Activated CD4-positive, alpha-beta memory T cell treated with anti-CD3 and anti-CD28 coated beads for 36 hours (primary cell): Measurements from ENCODE around the gene FAM174B. TPM values are rescaled to one million over a fixed set of nuclear protein-coding genes. Genes with fewer than 3 reads are reported as not detected.

ENCODE experiments used
- CTCF ChIA-PET: fragments of 350-600 bp; sonication (Branson Sonifier 250); formaldehyde crosslinking; loops from one replicate; lab custom pipeline; 2021; ENCODE audit warnings: antibody characterized with exemption, inconsistent platforms; lab: Charles Lee
- POLR2A ChIA-PET: fragments of 350-600 bp; sonication (Branson Sonifier 250); formaldehyde crosslinking; loops from one replicate; lab custom pipeline; 2021; ENCODE audit warnings: antibody characterized with exemption; lab: Charles Lee
- DNase-seq: peaks from one replicate; pipeline ENCODE4 v3.0.0-alpha.2; 2020
- H3K27ac Mint-ChIP-seq: one replicate; pipeline ENCODE4 v1.8.0; 2021; ENCODE audit warnings: mixed read lengths
- H3K27me3 Mint-ChIP-seq: one replicate; pipeline ENCODE4 v1.8.0; 2021; ENCODE audit warnings: mixed read lengths
- H3K36me3 Mint-ChIP-seq: one replicate; pipeline ENCODE4 v1.8.0; 2021; ENCODE audit warnings: mixed read lengths
- H3K4me1 Mint-ChIP-seq: one replicate; pipeline ENCODE4 v1.8.0; 2021; ENCODE audit warnings: low read depth, mixed read lengths
- H3K4me3 Mint-ChIP-seq: one replicate; pipeline ENCODE4 v1.8.0; 2021; ENCODE audit warnings: mild to moderate bottlenecking, mixed read lengths
- H3K9me3 Mint-ChIP-seq: one replicate; pipeline ENCODE4 v1.8.0; 2021; ENCODE audit warnings: mixed read lengths
- intact Hi-C: fragments of 100-400 bp; cut with micrococcal nuclease; formaldehyde crosslinking; loops from one replicate; pipeline ENCODE4 v1.15.1; 2023
- total RNA-seq, 2 experiments: library from RNA; stranded (reverse); gene quantifications; one replicate each; pipeline ENCODE4 v1.2.3, GENCODE V29; 2021

Gene FAM174B
- total RNA-seq, 2 experiments from 2014 or later = 5.0 to 7.7 TPM

GRCh38 chr15:92650966-92651365, 4.6 kb downstream of the FAM174B start:
- H3K9me3 Mint-ChIP-seq = no peaks in the 10 kb centered on the region
- CTCF ChIA-PET = interaction anchor here (0.6 kb wide), 1 partner anchor 103 kb away, joined by 3 read pairs; no protein-coding TSS in a partner anchor
- peaks cover 24% of the 10 kb centered on the region for H3K27me3 Mint-ChIP-seq
- no peak for DNase-seq
- POLR2A ChIA-PET = no interaction called here
- intact Hi-C loops = no loop called here
- peaks cover 10% of the 10 kb centered on the region for H3K4me1 Mint-ChIP-seq
- H3K36me3 Mint-ChIP-seq = no peaks in the 10 kb centered on the region
- no peak overlapping the region for H3K27ac Mint-ChIP-seq
- no peak overlapping the region for H3K4me3 Mint-ChIP-seq

GRCh38 chr15:92650256-92650655, 5.3 kb downstream of the FAM174B start:
- Mint-ChIP-seq H3K9me3 (no peaks in the 10 kb centered on the region), H3K4me3 (no peak overlapping the region), H3K27me3 (peaks cover 23% of the 10 kb centered on the region), H3K27ac (no peak overlapping the region), H3K4me1 (peaks cover 8% of the 10 kb centered on the region), H3K36me3 (no peaks in the 10 kb centered on the region)
- ChIA-PET CTCF (interaction anchor here (0.6 kb wide), 1 partner anchor 102 kb away, joined by 3 read pairs; no protein-coding TSS in a partner anchor), POLR2A (no interaction called here)
- intact Hi-C loops = no loop called here
- no peak for DNase-seq

- Mint-ChIP-seq H3K27me3 (peaks cover 10% of the 10 kb centered on the region), H3K4me1 (no peaks in the 10 kb centered on the region), H3K27ac (no peak overlapping the region), H3K9me3 (no peaks in the 10 kb centered on the region), H3K36me3 (no peaks in the 10 kb centered on the region), H3K4me3 (no peak overlapping the region)
- intact Hi-C loops = no loop called here
- CTCF ChIA-PET = interaction anchor here (1.2 kb wide), 1 partner anchor 15 kb away, joined by 3 read pairs; no protein-coding TSS in a partner anchor
- no peak for DNase-seq
- POLR2A ChIA-PET = no interaction called here
Measured at GRCh38 chr15:92648190-92648875, 7.2 kb downstream of the FAM174B start.

- Mint-ChIP-seq H3K27me3 (peaks cover 9% of the 10 kb centered on the region), H3K36me3 (no peaks in the 10 kb centered on the region), H3K4me3 (no peak overlapping the region), H3K9me3 (peaks cover under 1% of the 10 kb centered on the region), H3K4me1 (no peaks in the 10 kb centered on the region), H3K27ac (no peak overlapping the region)
- intact Hi-C loops = no loop called here
- POLR2A ChIA-PET = no interaction called here
- CTCF ChIA-PET = interaction anchor here (1.2 kb wide), 1 partner anchor 14 kb away, joined by 3 read pairs; no protein-coding TSS in a partner anchor
- DNase-seq = no peak
Measured at GRCh38 chr15:92647467-92648163, 8.0 kb downstream of the FAM174B start.

- H3K4me3 Mint-ChIP-seq = no peak overlapping the region
- intact Hi-C loops = no loop called here
- peaks cover 1% of the 10 kb centered on the region for H3K36me3 Mint-ChIP-seq
- ChIA-PET POLR2A (no interaction called here), CTCF (no interaction called here)
- no peaks in the 10 kb centered on the region for H3K4me1 Mint-ChIP-seq
- H3K27me3 Mint-ChIP-seq = peaks cover 3% of the 10 kb centered on the region
- no peak overlapping the region for H3K27ac Mint-ChIP-seq
- no peak for DNase-seq
- H3K9me3 Mint-ChIP-seq = peaks cover 3% of the 10 kb centered on the region
Measured at GRCh38 chr15:92646216-92646615, 9.4 kb downstream of the FAM174B start.

- ChIA-PET CTCF (no interaction called here), POLR2A (no interaction called here)
- H3K27ac Mint-ChIP-seq = no peak overlapping the region
- H3K27me3 Mint-ChIP-seq = peaks cover 1% of the 10 kb centered on the region
- peaks cover 1% of the 10 kb centered on the region for H3K36me3 Mint-ChIP-seq
- no peaks in the 10 kb centered on the region for H3K4me1 Mint-ChIP-seq
- intact Hi-C loops = no loop called here
- no peak overlapping the region for H3K4me3 Mint-ChIP-seq
- H3K9me3 Mint-ChIP-seq = peaks cover 6% of the 10 kb centered on the region
- no peak for DNase-seq
Measured at GRCh38 chr15:92645731-92646130, 9.8 kb downstream of the FAM174B start.

GRCh38 chr15:92645051-92645631, 10.4 kb downstream of the FAM174B start:
- CTCF ChIA-PET = no interaction called here
- intact Hi-C loops = no loop called here
- POLR2A ChIA-PET = no interaction called here
- Mint-ChIP-seq H3K9me3 (peaks cover 6% of the 10 kb centered on the region), H3K36me3 (peaks cover 1% of the 10 kb centered on the region), H3K27me3 (no peaks in the 10 kb centered on the region), H3K27ac (no peak overlapping the region), H3K4me3 (no peak overlapping the region), H3K4me1 (no peaks in the 10 kb centered on the region)
- DNase-seq = no peak

- ChIA-PET POLR2A (no interaction called here), CTCF (no interaction called here)
- Mint-ChIP-seq H3K27me3 (peaks cover 5% of the 10 kb centered on the region), H3K36me3 (peaks cover 4% of the 10 kb centered on the region), H3K4me1 (no peaks in the 10 kb centered on the region), H3K27ac (no peak overlapping the region), H3K4me3 (no peak overlapping the region), H3K9me3 (peaks cover 11% of the 10 kb centered on the region)
- intact Hi-C loops = no loop called here
- DNase-seq = no peak
Measured at GRCh38 chr15:92643849-92644815, 11.4 kb downstream of the FAM174B start.

- Mint-ChIP-seq H3K4me1 (peaks cover 8% of the 10 kb centered on the region), H3K27ac (no peak overlapping the region), H3K27me3 (peaks cover 18% of the 10 kb centered on the region), H3K36me3 (peaks cover 4% of the 10 kb centered on the region), H3K9me3 (peaks cover 11% of the 10 kb centered on the region), H3K4me3 (no peak overlapping the region)
- intact Hi-C loops = no loop called here
- CTCF ChIA-PET = no interaction called here
- DNase-seq = no peak
- POLR2A ChIA-PET = no interaction called here
Measured at GRCh38 chr15:92638709-92639365, 16.7 kb downstream of the FAM174B start.

- CTCF ChIA-PET = no interaction called here
- H3K27ac Mint-ChIP-seq = no peak overlapping the region
Measured at GRCh38 chr15:92638291-92638708, 17.3 kb downstream of the FAM174B start.

GRCh38 chr15:92637626-92638025, 17.9 kb downstream of the FAM174B start:
- ChIA-PET POLR2A (no interaction called here), CTCF (interaction anchor here (0.6 kb wide), 1 partner anchor 95 kb away, joined by 3 read pairs; no protein-coding TSS in a partner anchor)
- Mint-ChIP-seq H3K9me3 (peaks cover 11% of the 10 kb centered on the region), H3K27ac (no peak overlapping the region), H3K4me1 (peaks cover 8% of the 10 kb centered on the region), H3K4me3 (no peak overlapping the region), H3K27me3 (peaks cover 24% of the 10 kb centered on the region), H3K36me3 (peaks cover 4% of the 10 kb centered on the region)
- intact Hi-C loops = no loop called here
- DNase-seq = no peak

More at GRCh38 chr15:92638291-92638708, 17.3 kb downstream of the FAM174B start:
- no peak overlapping the region for H3K4me3 Mint-ChIP-seq
- H3K36me3 Mint-ChIP-seq = peaks cover 4% of the 10 kb centered on the region
- intact Hi-C loops = no loop called here
- POLR2A ChIA-PET = no interaction called here
- H3K27me3 Mint-ChIP-seq = peaks cover 21% of the 10 kb centered on the region
- H3K9me3 Mint-ChIP-seq = peaks cover 11% of the 10 kb centered on the region
- peaks cover 8% of the 10 kb centered on the region for H3K4me1 Mint-ChIP-seq
- no peak for DNase-seq
